Measurements from ENCODE around the gene PIK3R3. TPM values are rescaled to one million over a fixed set of nuclear protein-coding genes. Genes with fewer than 3 reads are reported as not detected.

Gene PIK3R3
- total and polyA plus RNA-seq, 4 donors, result 29.0 to 63.1 (median 54.4) TPM

GRCh38 chr1:46173361-46173856, 41.0 kb upstream of the PIK3R3 start:
- 75% methylated on average over 2 of the region's 4 CpGs for WGBS (ENCODE audit: insufficient coverage)

GRCh38 chr1:46172321-46172720, 39.9 kb upstream of the PIK3R3 start:
- no peak overlapping the region for H3K27ac ChIP-seq (ENCODE audit: low read depth, low read length)
- no peak for DNase-seq (ENCODE audit: low read depth in 4 of 6, low spot score in 6 of 6)
- H3K36me3 ChIP-seq (ENCODE audit: control insufficient read depth, insufficient read depth, low read length), result no peaks in the 10 kb centered on the region
- WGBS (ENCODE audit: insufficient coverage), result 92% methylated on average over 3 of the region's 4 CpGs
- no peak overlapping the region for H3K4me3 ChIP-seq (ENCODE audit: low read depth, low read length)
- no peaks in the 10 kb centered on the region for H3K9me3 ChIP-seq (ENCODE audit: control insufficient read depth, insufficient read depth, low read length)
- H3K4me1 ChIP-seq (ENCODE audit: control insufficient read depth, insufficient read depth, low read length), result peaks cover 13% of the 10 kb centered on the region
- no peaks in the 10 kb centered on the region for H3K27me3 ChIP-seq (ENCODE audit: control insufficient read depth, insufficient read depth, low read length)

More at GRCh38 chr1:46173361-46173856, 41.0 kb upstream of the PIK3R3 start:
- no peaks in the 10 kb centered on the region for H3K9me3 ChIP-seq (ENCODE audit: control insufficient read depth, insufficient read depth, low read length)
- H3K4me3 ChIP-seq (ENCODE audit: low read depth, low read length), result no peak overlapping the region
- no peaks in the 10 kb centered on the region for H3K27me3 ChIP-seq (ENCODE audit: control insufficient read depth, insufficient read depth, low read length)
- H3K27ac ChIP-seq (ENCODE audit: low read depth, low read length), result no peak overlapping the region
- H3K4me1 ChIP-seq (ENCODE audit: control insufficient read depth, insufficient read depth, low read length), result peaks cover 10% of the 10 kb centered on the region
- DNase-seq (ENCODE audit: low read depth in 4 of 6, low spot score in 6 of 6), result peak in 3 of 6 donors; percentile 44 to 85 (median 55)
- H3K36me3 ChIP-seq (ENCODE audit: control insufficient read depth, insufficient read depth, low read length), result no peaks in the 10 kb centered on the region

GRCh38 chr1:46171871-46172270, 39.4 kb upstream of the PIK3R3 start:
- no peaks in the 10 kb centered on the region for H3K27me3 ChIP-seq (ENCODE audit: control insufficient read depth, insufficient read depth, low read length)
- 46% methylated on average over 6 of the region's 6 CpGs for WGBS (ENCODE audit: insufficient coverage)
- H3K27ac ChIP-seq (ENCODE audit: low read depth, low read length), result no peak overlapping the region

GRCh38 chr1:46171351-46171750, 38.9 kb upstream of the PIK3R3 start:
- Histone ChIP-seq H3K36me3 (ENCODE audit: control insufficient read depth, insufficient read depth, low read length) (no peaks in the 10 kb centered on the region), H3K9me3 (ENCODE audit: control insufficient read depth, insufficient read depth, low read length) (no peaks in the 10 kb centered on the region), H3K27ac (ENCODE audit: low read depth, low read length) (no peak overlapping the region), H3K4me1 (ENCODE audit: control insufficient read depth, insufficient read depth, low read length) (peaks cover 23% of the 10 kb centered on the region), H3K27me3 (ENCODE audit: control insufficient read depth, insufficient read depth, low read length) (peaks cover 2% of the 10 kb centered on the region), H3K4me3 (ENCODE audit: low read depth, low read length) (no peak overlapping the region)
- DNase-seq (ENCODE audit: low read depth in 4 of 6, low spot score in 6 of 6), result no peak
- WGBS (ENCODE audit: insufficient coverage), result 90% methylated on average over 8 of the region's 8 CpGs

More at GRCh38 chr1:46171871-46172270, 39.4 kb upstream of the PIK3R3 start:
- Histone ChIP-seq H3K9me3 (ENCODE audit: control insufficient read depth, insufficient read depth, low read length) (no peaks in the 10 kb centered on the region), H3K4me3 (ENCODE audit: low read depth, low read length) (no peak overlapping the region), H3K4me1 (ENCODE audit: control insufficient read depth, insufficient read depth, low read length) (peaks cover 18% of the 10 kb centered on the region), H3K36me3 (ENCODE audit: control insufficient read depth, insufficient read depth, low read length) (no peaks in the 10 kb centered on the region)
- no peak for DNase-seq (ENCODE audit: low read depth in 4 of 6, low spot score in 6 of 6)

- 88% methylated on average over 1 of the region's 3 CpGs for WGBS (ENCODE audit: insufficient coverage)
- no peak overlapping the region for H3K27ac ChIP-seq (ENCODE audit: low read depth, low read length)
- no peaks in the 10 kb centered on the region for H3K36me3 ChIP-seq (ENCODE audit: control insufficient read depth, insufficient read depth, low read length)
- DNase-seq (ENCODE audit: low read depth in 4 of 6, low spot score in 6 of 6), result no peak
- peaks cover 25% of the 10 kb centered on the region for H3K4me1 ChIP-seq (ENCODE audit: control insufficient read depth, insufficient read depth, low read length)
- H3K9me3 ChIP-seq (ENCODE audit: control insufficient read depth, insufficient read depth, low read length), result no peaks in the 10 kb centered on the region
- H3K27me3 ChIP-seq (ENCODE audit: control insufficient read depth, insufficient read depth, low read length), result peaks cover 2% of the 10 kb centered on the region
- no peak overlapping the region for H3K4me3 ChIP-seq (ENCODE audit: low read depth, low read length)
Measured at GRCh38 chr1:46169811-46170454, 37.5 kb upstream of the PIK3R3 start.

GRCh38 chr1:46168477-46168876, 36.0 kb upstream of the PIK3R3 start:
- Histone ChIP-seq H3K4me3 (ENCODE audit: low read depth, low read length) (no peak overlapping the region), H3K27ac (ENCODE audit: low read depth, low read length) (no peak overlapping the region), H3K9me3 (ENCODE audit: control insufficient read depth, insufficient read depth, low read length) (no peaks in the 10 kb centered on the region), H3K36me3 (ENCODE audit: control insufficient read depth, insufficient read depth, low read length) (no peaks in the 10 kb centered on the region), H3K4me1 (ENCODE audit: control insufficient read depth, insufficient read depth, low read length) (peaks cover 18% of the 10 kb centered on the region), H3K27me3 (ENCODE audit: control insufficient read depth, insufficient read depth, low read length) (peaks cover 2% of the 10 kb centered on the region)
- 83% methylated on average over 1 of the region's 1 CpG for WGBS (ENCODE audit: insufficient coverage)
- DNase-seq (ENCODE audit: low read depth in 4 of 6, low spot score in 6 of 6), result no peak

- Histone ChIP-seq H3K9me3 (ENCODE audit: control insufficient read depth, insufficient read depth, low read length) (no peaks in the 10 kb centered on the region), H3K27me3 (ENCODE audit: control insufficient read depth, insufficient read depth, low read length) (peaks cover 2% of the 10 kb centered on the region), H3K4me3 (ENCODE audit: low read depth, low read length) (peak overlapping the region; percentile 46), H3K4me1 (ENCODE audit: control insufficient read depth, insufficient read depth, low read length) (peaks cover 15% of the 10 kb centered on the region), H3K36me3 (ENCODE audit: control insufficient read depth, insufficient read depth, low read length) (no peaks in the 10 kb centered on the region), H3K27ac (ENCODE audit: low read depth, low read length) (peak overlapping the region; percentile 17)
- WGBS (ENCODE audit: insufficient coverage), result 19% methylated on average over 47 of the region's 47 CpGs
- peak in 3 of 6 donors; percentile 19 to 69 (median 66) for DNase-seq (ENCODE audit: low read depth in 4 of 6, low spot score in 6 of 6)
Measured at GRCh38 chr1:46166521-46167462, 34.4 kb upstream of the PIK3R3 start.

- DNase-seq (ENCODE audit: low read depth in 4 of 6, low spot score in 6 of 6), result no peak
- no CpG with 5 or more reads among the region's 1 CpG for WGBS (ENCODE audit: insufficient coverage)
- H3K4me1 ChIP-seq (ENCODE audit: control insufficient read depth, insufficient read depth, low read length), result no peaks in the 10 kb centered on the region
Measured at GRCh38 chr1:46160212-46160611, 27.8 kb upstream of the PIK3R3 start.

GRCh38 chr1:46159516-46159915, 27.1 kb upstream of the PIK3R3 start:
- Histone ChIP-seq H3K36me3 (ENCODE audit: control insufficient read depth, insufficient read depth, low read length) (no peaks in the 10 kb centered on the region), H3K27me3 (ENCODE audit: control insufficient read depth, insufficient read depth, low read length) (no peaks in the 10 kb centered on the region), H3K4me3 (ENCODE audit: low read depth, low read length) (no peak overlapping the region), H3K9me3 (ENCODE audit: control insufficient read depth, insufficient read depth, low read length) (no peaks in the 10 kb centered on the region), H3K27ac (ENCODE audit: low read depth, low read length) (no peak overlapping the region), H3K4me1 (ENCODE audit: control insufficient read depth, insufficient read depth, low read length) (no peaks in the 10 kb centered on the region)
- WGBS (ENCODE audit: insufficient coverage), result 65% methylated on average over 3 of the region's 3 CpGs
- no peak for DNase-seq (ENCODE audit: low read depth in 4 of 6, low spot score in 6 of 6)

More at GRCh38 chr1:46160212-46160611, 27.8 kb upstream of the PIK3R3 start:
- H3K36me3 ChIP-seq (ENCODE audit: control insufficient read depth, insufficient read depth, low read length), result no peaks in the 10 kb centered on the region
- no peaks in the 10 kb centered on the region for H3K9me3 ChIP-seq (ENCODE audit: control insufficient read depth, insufficient read depth, low read length)
- H3K4me3 ChIP-seq (ENCODE audit: low read depth, low read length), result no peak overlapping the region
- H3K27me3 ChIP-seq (ENCODE audit: control insufficient read depth, insufficient read depth, low read length), result no peaks in the 10 kb centered on the region
- H3K27ac ChIP-seq (ENCODE audit: low read depth, low read length), result no peak overlapping the region
